ENCODE results near the gene GNG2.

DNA sequence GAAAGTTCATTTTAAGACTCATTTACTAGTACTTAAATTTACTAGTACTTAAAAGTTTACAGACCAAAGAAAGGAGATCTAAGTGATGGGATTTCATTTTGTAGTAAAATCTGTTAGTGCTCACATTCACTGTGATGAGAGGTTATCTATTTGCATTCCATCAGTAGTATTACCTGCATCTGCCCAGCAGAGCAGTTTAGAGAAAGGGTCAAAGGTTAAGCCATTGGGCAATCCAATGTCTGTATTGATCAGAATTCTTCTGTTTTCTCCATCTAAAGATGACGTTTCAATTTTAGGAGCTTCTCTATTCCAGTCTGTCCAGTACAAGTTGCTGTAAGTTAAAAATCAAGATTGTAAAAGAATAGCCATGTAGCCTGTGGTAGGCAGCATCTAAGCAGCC is 147.2 kb downstream of the GNG2 start:
- TF ChIP-seq, protein P1, sequence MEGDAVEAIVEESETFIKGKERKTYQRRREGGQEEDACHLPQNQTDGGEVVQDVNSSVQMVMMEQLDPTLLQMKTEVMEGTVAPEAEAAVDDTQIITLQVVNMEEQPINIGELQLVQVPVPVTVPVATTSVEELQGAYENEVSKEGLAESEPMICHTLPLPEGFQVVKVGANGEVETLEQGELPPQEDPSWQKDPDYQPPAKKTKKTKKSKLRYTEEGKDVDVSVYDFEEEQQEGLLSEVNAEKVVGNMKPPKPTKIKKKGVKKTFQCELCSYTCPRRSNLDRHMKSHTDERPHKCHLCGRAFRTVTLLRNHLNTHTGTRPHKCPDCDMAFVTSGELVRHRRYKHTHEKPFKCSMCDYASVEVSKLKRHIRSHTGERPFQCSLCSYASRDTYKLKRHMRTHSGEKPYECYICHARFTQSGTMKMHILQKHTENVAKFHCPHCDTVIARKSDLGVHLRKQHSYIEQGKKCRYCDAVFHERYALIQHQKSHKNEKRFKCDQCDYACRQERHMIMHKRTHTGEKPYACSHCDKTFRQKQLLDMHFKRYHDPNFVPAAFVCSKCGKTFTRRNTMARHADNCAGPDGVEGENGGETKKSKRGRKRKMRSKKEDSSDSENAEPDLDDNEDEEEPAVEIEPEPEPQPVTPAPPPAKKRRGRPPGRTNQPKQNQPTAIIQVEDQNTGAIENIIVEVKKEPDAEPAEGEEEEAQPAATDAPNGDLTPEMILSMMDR (IDR thresholded peaks at IDR 0.05) = no peak
- no peak for TF ChIP-seq POLR2A (IDR thresholded peaks at IDR 0.05)

All from body of pancreas (tissue), 4 donors.